ENCODE data around the gene PKM.

PKM gene

DNA sequence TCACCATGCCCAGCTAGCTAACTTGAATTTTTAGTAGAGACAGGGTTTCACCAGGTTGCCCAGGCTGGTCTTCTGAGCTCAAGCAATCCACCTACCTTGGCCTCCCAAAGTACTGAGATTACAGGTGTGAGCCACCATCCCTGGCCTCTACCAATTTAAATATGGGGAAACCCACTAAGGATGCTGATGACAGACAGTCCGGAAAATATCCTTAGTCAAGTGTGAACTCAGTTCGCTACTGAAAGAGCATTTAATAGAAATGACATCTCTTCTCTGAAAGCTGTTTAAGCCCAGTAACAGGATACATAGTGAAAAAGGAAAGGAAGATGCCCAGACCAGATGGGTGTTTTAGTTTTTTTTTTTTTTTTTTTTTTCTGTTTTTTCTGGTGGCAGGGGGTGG is 25.7 kb downstream of the PKM start:
- no peak overlapping the region for H3K4me3 ChIP-seq (ENCODE audit: low read depth, low read length)
- no peak overlapping the region for H3K9ac ChIP-seq (ENCODE audit: low read length)
- H3K27me3 ChIP-seq (ENCODE audit: insufficient read depth, low read length): no peaks in the 10 kb centered on the region
- H2BK12ac ChIP-seq (ENCODE audit: low read length): no peak overlapping the region
- no peak overlapping the region for H3K4me2 ChIP-seq (ENCODE audit: low read length)
- no peaks in the 10 kb centered on the region for H3K79me2 ChIP-seq (ENCODE audit: control insufficient read depth, insufficient read depth, low read length, poor library complexity)
- peaks cover 82 to 93% of the 10 kb centered on the region in 2 experiments for H3K36me3 ChIP-seq (ENCODE audit: control insufficient read depth in 1 of 2, insufficient read depth in 2 of 2, low read length in 2 of 2)
- no peak overlapping the region for H4K8ac ChIP-seq (ENCODE audit: low read depth, low read length)
- no peak for DNase-seq
- H2BK5ac ChIP-seq (ENCODE audit: low read depth, low read length, poor library complexity): no peak overlapping the region
- no peak overlapping the region for H2BK120ac ChIP-seq (ENCODE audit: insufficient read depth, low read length, poor library complexity)
- H3K14ac ChIP-seq (ENCODE audit: low read length): no peak overlapping the region
- H3K4me1 ChIP-seq (ENCODE audit: control insufficient read depth in 1 of 2, insufficient read depth in 2 of 2, low read length in 2 of 2): no peaks in the 10 kb centered on the region
- H3K27ac ChIP-seq (ENCODE audit: low read depth, low read length): no peak overlapping the region
- no peak overlapping the region for H3K18ac ChIP-seq (ENCODE audit: low read length)
- no peak overlapping the region for H3K23ac ChIP-seq (ENCODE audit: low read length)
- H2AFZ ChIP-seq (ENCODE audit: insufficient read depth, low read length, poor library complexity): no peak overlapping the region
- H4K12ac ChIP-seq (ENCODE audit: low read depth, low read length): no peak overlapping the region
- no peak overlapping the region for H2AK5ac ChIP-seq (ENCODE audit: low read length)
- H3K79me1 ChIP-seq (ENCODE audit: low read length): no peaks in the 10 kb centered on the region
- H4K91ac ChIP-seq (ENCODE audit: low read depth, low read length): no peak overlapping the region
- H3K9me3 ChIP-seq (ENCODE audit: insufficient read depth, low read depth, low read length): peaks cover 2% of the 10 kb centered on the region
- no peak overlapping the region for H3K4ac ChIP-seq (ENCODE audit: low read depth, low read length)
- no CpG with 5 or more reads among the region's 2 CpGs for WGBS (ENCODE audit: extremely low coverage, insufficient coverage, insufficient read length)

DNA sequence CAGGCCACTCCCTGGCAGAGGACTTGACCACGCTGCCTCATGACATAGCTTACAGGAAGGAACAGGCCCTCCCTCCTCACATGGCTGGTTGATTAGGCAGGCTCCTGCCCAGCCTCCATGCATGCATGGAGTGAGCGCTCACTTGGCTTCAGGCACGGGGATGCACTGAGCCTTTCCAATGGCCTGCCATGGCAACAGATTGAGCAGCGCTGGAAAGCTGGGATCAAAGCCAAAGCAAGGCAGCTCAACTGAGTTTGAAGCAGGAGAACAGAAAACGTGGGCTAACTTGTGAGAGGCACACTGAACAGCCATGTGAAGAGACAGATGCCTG is 27.5 kb downstream of the PKM start:
- no CpG with 5 or more reads among the region's 5 CpGs for WGBS (ENCODE audit: extremely low coverage, insufficient coverage, insufficient read length)
- no peak overlapping the region for H4K8ac ChIP-seq (ENCODE audit: low read depth, low read length)
- no peak overlapping the region for H3K4ac ChIP-seq (ENCODE audit: low read depth, low read length)
- peaks cover 87 to 94% of the 10 kb centered on the region in 2 experiments for H3K36me3 ChIP-seq (ENCODE audit: control insufficient read depth in 1 of 2, insufficient read depth in 2 of 2, low read length in 2 of 2)
- no peaks in the 10 kb centered on the region for H3K27me3 ChIP-seq (ENCODE audit: insufficient read depth, low read length)
- H2BK12ac ChIP-seq (ENCODE audit: low read length): no peak overlapping the region
- no peak overlapping the region for H4K91ac ChIP-seq (ENCODE audit: low read depth, low read length)
- H3K9ac ChIP-seq (ENCODE audit: low read length): no peak overlapping the region
- no peak overlapping the region for H4K12ac ChIP-seq (ENCODE audit: low read depth, low read length)
- no peak overlapping the region for H2AK5ac ChIP-seq (ENCODE audit: low read length)
- no peak overlapping the region for H2BK120ac ChIP-seq (ENCODE audit: insufficient read depth, low read length, poor library complexity)
- H3K4me1 ChIP-seq (ENCODE audit: control insufficient read depth in 1 of 2, insufficient read depth in 2 of 2, low read length in 2 of 2): no peaks in the 10 kb centered on the region
- H3K79me1 ChIP-seq (ENCODE audit: low read length): no peaks in the 10 kb centered on the region
- no peak overlapping the region for H3K18ac ChIP-seq (ENCODE audit: low read length)
- H2BK5ac ChIP-seq (ENCODE audit: low read depth, low read length, poor library complexity): no peak overlapping the region
- no peak overlapping the region for H3K23ac ChIP-seq (ENCODE audit: low read length)
- no peaks in the 10 kb centered on the region for H3K79me2 ChIP-seq (ENCODE audit: control insufficient read depth, insufficient read depth, low read length, poor library complexity)
- DNase-seq: no peak
- H2AFZ ChIP-seq (ENCODE audit: insufficient read depth, low read length, poor library complexity): no peak overlapping the region
- no peak overlapping the region for H3K4me2 ChIP-seq (ENCODE audit: low read length)
- no peaks in the 10 kb centered on the region for H3K9me3 ChIP-seq (ENCODE audit: insufficient read depth, low read depth, low read length)
- no peak overlapping the region for H3K27ac ChIP-seq (ENCODE audit: low read depth, low read length)
- H3K4me3 ChIP-seq (ENCODE audit: low read depth, low read length): no peak overlapping the region
- no peak overlapping the region for H3K14ac ChIP-seq (ENCODE audit: low read length)

DNA sequence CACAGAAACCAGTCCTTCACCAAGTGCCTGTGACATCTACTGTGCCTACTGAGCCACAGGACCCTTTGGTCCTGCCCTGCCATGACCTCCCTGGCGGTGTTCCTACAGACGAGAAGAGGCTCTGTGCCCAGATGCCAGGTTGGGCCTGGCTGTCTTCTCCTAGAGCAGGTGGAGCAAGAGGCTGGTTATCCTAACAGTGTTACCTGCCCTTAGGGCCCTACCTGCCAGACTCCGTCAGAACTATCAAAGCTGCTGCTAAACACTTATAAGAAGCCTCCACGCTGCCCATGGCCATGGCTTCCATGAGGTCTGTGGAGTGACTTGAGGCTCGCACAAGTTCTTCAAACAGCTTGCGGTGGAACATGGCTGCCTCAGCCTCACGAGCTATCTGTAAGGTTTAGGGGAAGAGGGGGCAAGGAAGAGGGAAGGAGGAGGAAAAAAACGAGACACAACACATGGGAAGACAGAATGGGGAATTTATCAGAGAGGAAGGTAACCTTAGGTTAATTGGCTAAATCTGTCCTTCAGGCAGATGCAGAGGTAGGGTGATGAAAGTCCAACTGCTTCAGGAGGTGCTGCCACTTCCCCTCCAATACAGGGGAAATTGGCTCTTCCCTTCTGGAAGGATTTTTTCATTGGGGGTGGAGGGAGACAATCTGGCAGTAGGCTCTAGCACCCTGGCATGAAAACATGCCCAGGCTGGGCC is 28.0 kb downstream of the PKM start:
- WGBS (ENCODE audit: extremely low coverage, insufficient coverage, insufficient read length): no CpG with 5 or more reads among the region's 8 CpGs

DNA sequence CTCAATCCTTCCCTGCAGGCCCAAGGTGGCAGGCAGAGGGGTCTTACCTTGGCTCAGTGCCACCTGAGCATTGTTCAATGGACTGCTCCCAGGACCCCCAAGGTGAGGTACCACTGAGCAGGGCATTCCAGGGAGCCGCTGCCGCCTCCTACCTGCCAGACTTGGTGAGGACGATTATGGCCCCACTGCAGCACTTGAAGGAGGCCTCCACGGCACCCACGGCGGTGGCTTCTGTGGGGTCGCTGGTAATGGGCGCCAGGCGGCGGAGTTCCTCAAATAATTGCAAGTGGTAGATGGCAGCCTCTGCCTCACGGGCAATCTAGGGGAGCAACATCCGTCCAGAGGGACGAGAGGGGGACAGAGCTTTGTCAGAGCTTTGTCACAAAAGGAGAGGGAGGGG is 28.7 kb downstream of the PKM start:
- Histone ChIP-seq H4K91ac (ENCODE audit: low read depth, low read length) (no peak overlapping the region), H3K79me1 (ENCODE audit: low read length) (peaks cover 1% of the 10 kb centered on the region), H2BK5ac (ENCODE audit: low read depth, low read length, poor library complexity) (no peak overlapping the region), H3K23ac (ENCODE audit: low read length) (no peak overlapping the region), H2AFZ (ENCODE audit: insufficient read depth, low read length, poor library complexity) (no peak overlapping the region), H3K4me3 (ENCODE audit: low read depth, low read length) (no peak overlapping the region), H4K12ac (ENCODE audit: low read depth, low read length) (no peak overlapping the region), H2BK12ac (ENCODE audit: low read length) (no peak overlapping the region), H3K79me2 (ENCODE audit: control insufficient read depth, insufficient read depth, low read length, poor library complexity) (peaks cover 2% of the 10 kb centered on the region), H4K8ac (ENCODE audit: low read depth, low read length) (no peak overlapping the region), H3K9me3 (ENCODE audit: insufficient read depth, low read depth, low read length) (peaks cover 2% of the 10 kb centered on the region), H2AK5ac (ENCODE audit: low read length) (no peak overlapping the region), H3K14ac (ENCODE audit: low read length) (no peak overlapping the region), H2BK120ac (ENCODE audit: insufficient read depth, low read length, poor library complexity) (no peak overlapping the region), H3K36me3 (ENCODE audit: control insufficient read depth in 1 of 2, insufficient read depth in 2 of 2, low read length in 2 of 2) (peaks cover 78 to 87% of the 10 kb centered on the region in 2 experiments), H3K18ac (ENCODE audit: low read length) (peak overlapping the region; percentile 7), H3K4me2 (ENCODE audit: low read length) (no peak overlapping the region), H3K27ac (ENCODE audit: low read depth, low read length) (no peak overlapping the region), H3K4ac (ENCODE audit: low read depth, low read length) (no peak overlapping the region), H3K4me1 (ENCODE audit: control insufficient read depth in 1 of 2, insufficient read depth in 2 of 2, low read length in 2 of 2) (peaks cover 0 to 2% of the 10 kb centered on the region in 2 experiments), H3K27me3 (ENCODE audit: insufficient read depth, low read length) (no peaks in the 10 kb centered on the region), H3K9ac (ENCODE audit: low read length) (no peak overlapping the region)
- no peak for DNase-seq
- WGBS (ENCODE audit: extremely low coverage, insufficient coverage, insufficient read length): no CpG with 5 or more reads among the region's 13 CpGs

More for the DNA sequence above, 28.0 kb downstream of the PKM start:
- Histone ChIP-seq H4K8ac (ENCODE audit: low read depth, low read length) (no peak overlapping the region), H3K79me2 (ENCODE audit: control insufficient read depth, insufficient read depth, low read length, poor library complexity) (no peaks in the 10 kb centered on the region), H3K27ac (ENCODE audit: low read depth, low read length) (no peak overlapping the region), H4K91ac (ENCODE audit: low read depth, low read length) (no peak overlapping the region), H3K14ac (ENCODE audit: low read length) (no peak overlapping the region), H3K23ac (ENCODE audit: low read length) (no peak overlapping the region), H2AK5ac (ENCODE audit: low read length) (no peak overlapping the region), H3K27me3 (ENCODE audit: insufficient read depth, low read length) (no peaks in the 10 kb centered on the region), H3K4me1 (ENCODE audit: control insufficient read depth in 1 of 2, insufficient read depth in 2 of 2, low read length in 2 of 2) (peaks cover 0 to under 1% of the 10 kb centered on the region in 2 experiments), H2BK120ac (ENCODE audit: insufficient read depth, low read length, poor library complexity) (no peak overlapping the region), H3K4ac (ENCODE audit: low read depth, low read length) (no peak overlapping the region), H4K12ac (ENCODE audit: low read depth, low read length) (no peak overlapping the region), H3K9ac (ENCODE audit: low read length) (no peak overlapping the region), H3K4me2 (ENCODE audit: low read length) (no peak overlapping the region), H3K4me3 (ENCODE audit: low read depth, low read length) (no peak overlapping the region), H3K9me3 (ENCODE audit: insufficient read depth, low read depth, low read length) (peaks cover 2% of the 10 kb centered on the region), H2AFZ (ENCODE audit: insufficient read depth, low read length, poor library complexity) (no peak overlapping the region), H2BK5ac (ENCODE audit: low read depth, low read length, poor library complexity) (no peak overlapping the region), H2BK12ac (ENCODE audit: low read length) (no peak overlapping the region), H3K79me1 (ENCODE audit: low read length) (no peaks in the 10 kb centered on the region), H3K18ac (ENCODE audit: low read length) (no peak overlapping the region), H3K36me3 (ENCODE audit: control insufficient read depth in 1 of 2, insufficient read depth in 2 of 2, low read length in 2 of 2) (peaks cover 84 to 94% of the 10 kb centered on the region in 2 experiments)
- DNase-seq: no peak

All from trophoblast cell (in vitro differentiated cells and primary cell).